Measurements from ENCODE around the gene DNASE1.

The DNASE1 gene

GRCh38 chr16:3645504-3646347 is 8.8 kb upstream of the DNASE1 start:
- ChIA-PET POLR2A (ENCODE audit: low non-redundant PET) (interaction anchor here (0.6 to 0.8 kb wide), 2 partner anchors 9 to 13 kb away, joined by 3 to 6 read pairs; no protein-coding TSS in a partner anchor), CTCF (no interaction called here)
- DNase-seq (ENCODE audit: low spot score): no peak
- no peak for TF ChIP-seq CTCF (conservative IDR thresholded peaks at IDR 0.05; ENCODE audit: low read depth)
- H3K27ac ChIP-seq: no peak overlapping the region

GRCh38 chr16:3646348-3646920 is 8.1 kb upstream of the DNASE1 start:
- POLR2A ChIA-PET (ENCODE audit: low non-redundant PET): interaction anchor here (0.8 kb wide), 1 partner anchor 8 kb away, joined by 3 read pairs; no protein-coding TSS in a partner anchor
- peak; percentile 62 for DNase-seq (ENCODE audit: low spot score)
- H3K27ac ChIP-seq: no peak overlapping the region
- TF ChIP-seq CTCF (conservative IDR thresholded peaks at IDR 0.05; ENCODE audit: low read depth): no peak
- CTCF ChIA-PET: no interaction called here

GRCh38 chr16:3650631-3651265 is 3.7 kb upstream of the DNASE1 start:
- no peak for DNase-seq (ENCODE audit: low spot score)
- CTCF ChIA-PET: no interaction called here
- no peak for TF ChIP-seq CTCF (conservative IDR thresholded peaks at IDR 0.05; ENCODE audit: low read depth)
- H3K27ac ChIP-seq: peak overlapping the region; percentile 21
- POLR2A ChIA-PET (ENCODE audit: low non-redundant PET): no interaction called here

GRCh38 chr16:3651461-3652372 is 2.8 kb upstream of the DNASE1 start:
- no peak for TF ChIP-seq CTCF (conservative IDR thresholded peaks at IDR 0.05; ENCODE audit: low read depth)
- H3K27ac ChIP-seq: peak overlapping the region; percentile 21
- no peak for DNase-seq (ENCODE audit: low spot score)
- POLR2A ChIA-PET (ENCODE audit: low non-redundant PET): no interaction called here
- CTCF ChIA-PET: no interaction called here

GRCh38 chr16:3652373-3653195 is 1.9 kb upstream of the DNASE1 start:
- ChIA-PET POLR2A (ENCODE audit: low non-redundant PET) (no interaction called here), CTCF (no interaction called here)
- no peak for DNase-seq (ENCODE audit: low spot score)
- H3K27ac ChIP-seq: peak overlapping the region; percentile 21
- TF ChIP-seq CTCF (conservative IDR thresholded peaks at IDR 0.05; ENCODE audit: low read depth): no peak
